D341Med (cell line): ENCODE measurements around the gene EIF3K.

ENCODE experiments used
- DNase-seq: peaks from one replicate; pipeline ENCODE4 v3.0.0; 2012; ENCODE audit warnings: low spot score

EIF3K gene

GRCh38 chr19:38665950-38666662 is 47.1 kb downstream of the EIF3K start:
- DNase-seq: no peak

- DNase-seq: no peak
Observed at GRCh38 chr19:38666663-38667511, 47.9 kb downstream of the EIF3K start.

- DNase-seq: no peak
Observed at GRCh38 chr19:38667661-38668171, 48.7 kb downstream of the EIF3K start.

GRCh38 chr19:38669552-38669951 is 50.6 kb downstream of the EIF3K start:
- DNase-seq: no peak

GRCh38 chr19:38670921-38671398 is 52.0 kb downstream of the EIF3K start:
- DNase-seq: no peak

- DNase-seq: no peak
Observed at GRCh38 chr19:38671654-38672053, 52.7 kb downstream of the EIF3K start.

GRCh38 chr19:38673030-38673429 is 54.0 kb downstream of the EIF3K start:
- no peak for DNase-seq

- DNase-seq: no peak
Observed at GRCh38 chr19:38674388-38675171, 55.6 kb downstream of the EIF3K start.

- DNase-seq: no peak
Observed at GRCh38 chr19:38675611-38676010, 56.6 kb downstream of the EIF3K start.

GRCh38 chr19:38676023-38676877 is 57.3 kb downstream of the EIF3K start:
- DNase-seq: no peak

- DNase-seq: no peak
Observed at GRCh38 chr19:38676878-38677646, 58.1 kb downstream of the EIF3K start.

GRCh38 chr19:38678217-38678890 is 59.4 kb downstream of the EIF3K start:
- no peak for DNase-seq

- no peak for DNase-seq
Observed at GRCh38 chr19:38678891-38679494, 60.0 kb downstream of the EIF3K start.

GRCh38 chr19:38679839-38680238 is 60.9 kb downstream of the EIF3K start:
- DNase-seq: no peak

- DNase-seq: no peak
Observed at GRCh38 chr19:38682195-38682867, 63.3 kb downstream of the EIF3K start.

- no peak for DNase-seq
Observed at GRCh38 chr19:38682872-38683392, 63.9 kb downstream of the EIF3K start.

- DNase-seq: no peak
Observed at GRCh38 chr19:38683393-38684077, 64.5 kb downstream of the EIF3K start.
